ENCODE data around the gene ECT2L. TPM values are rescaled to one million over a fixed set of nuclear protein-coding genes. Genes with fewer than 3 reads are reported as not detected.

ECT2L gene
- total and polyA plus RNA-seq, 2 of the 13 experiments (the other 11 are each of a cell fraction or from before 2014, with no cell fraction given): 0.12 TPM; not detected in 1

- TF ChIP-seq REL (CRISPR knock-in tag; conservative IDR thresholded peaks at IDR 0.05) (no peak), PLSCR1 (CRISPR knock-in tag; IDR thresholded peaks at IDR 0.05; ENCODE audit: borderline replicate concordance) (no peak), CHCHD3 (CRISPR knock-in tag; IDR thresholded peaks at IDR 0.05) (no peak), RERE (CRISPR knock-in tag; IDR thresholded peaks at IDR 0.05; ENCODE audit: low read depth) (no peak), ZNF326 (CRISPR knock-in tag; IDR thresholded peaks at IDR 0.05; ENCODE audit: borderline replicate concordance) (no peak), ZHX2 (IDR thresholded peaks at IDR 0.05; ENCODE audit: low read depth) (no peak), ZHX2 (CRISPR knock-in tag; IDR thresholded peaks at IDR 0.05; ENCODE audit: borderline replicate concordance) (no peak), KLF15 (CRISPR knock-in tag; IDR thresholded peaks at IDR 0.05; ENCODE audit: borderline replicate concordance) (no peak)
- H3K4me2 ChIP-seq (ENCODE audit: low read depth, low read length): no peak overlapping the region
- ATAC-seq (no peak), FAIRE-seq (no peak), DNase-seq (ENCODE audit: low spot score) (no peak)
- H2AFZ ChIP-seq (ENCODE audit: low read length): no peak overlapping the region
- POLR2A ChIA-PET: no interaction called here
- no peaks in the 10 kb centered on the region for H3K79me2 ChIP-seq (ENCODE audit: insufficient read depth, low read length)
- H3K36me3 ChIP-seq (replicated peaks in 1 of 2; ENCODE audit: control insufficient read depth in 1 of 2, insufficient read depth in 2 of 2, low read length in 2 of 2): no peaks in the 10 kb centered on the region
- BruUV-seq (replicated peaks): no TSS peak
- in situ Hi-C loops (cut with HindIII; ENCODE audit: extremely low pct_ligation_motif_present, low pct_unique_long_range_greater_than_20kb): no loop called here
- intact Hi-C loops (cut with micrococcal nuclease; ENCODE audit: unreplicated experiment): no loop called here
- H3K27ac ChIP-seq (ENCODE audit: extremely low read length, insufficient read depth, low read length): no peak overlapping the region
- no peaks in the 10 kb centered on the region for H3K4me1 ChIP-seq (ENCODE audit: insufficient read depth, low read length)
- no peaks in the 10 kb centered on the region for H3K9me3 ChIP-seq (ENCODE audit: low read length)
- H4K20me1 ChIP-seq (ENCODE audit: insufficient read depth, low read length): no peaks in the 10 kb centered on the region
- H3K9ac ChIP-seq (ENCODE audit: insufficient read depth, low read depth, low read length): no peak overlapping the region
- no peak overlapping the region for H3K4me3 ChIP-seq (replicated peaks in 1 of 3; ENCODE audit: insufficient read depth in 1 of 3, low read depth in 2 of 3, low read length in 3 of 3)
- whole genome bisulfite sequencing (ENCODE audit: low lambda C conversion rate): 19% methylated on average over 7 of the region's 7 CpGs
- CTCF ChIA-PET (ENCODE audit: low intra/inter-chr PET ratio, low total read pairs): no interaction called here
- H3K27me3 ChIP-seq (ENCODE audit: control insufficient read depth in 1 of 2, insufficient read depth in 2 of 2, low read length in 2 of 2): peaks cover 1 to 7% of the 10 kb centered on the region in 2 experiments; a peak in 2 of 5 replicates
These were observed 34.4 kb downstream of the ECT2L start for GRCh38 chr6:138830248-138830647.
